K562 (cell line): ENCODE measurements around the gene PLCB1. TPM values are rescaled to one million over a fixed set of nuclear protein-coding genes. Genes with fewer than 3 reads are reported as not detected.

Source experiments
- ATAC-seq: fragments of 200-7000 bp; cut with Tn5 transposase; 3 replicates; pipeline ENCODE4 v1.9.1; 2020; ENCODE audit warnings: moderate library complexity
- BruUV-seq: library from RNA; stranded (reverse); fragments of 400-500 nt; replicated peaks from 2 replicates; lab custom pipeline; 2021; lab: Mats Ljungman, UMichigan
- CTCF ChIA-PET: fragments of 300-600 bp; formaldehyde crosslinking; extraction: SDS; loops from one replicate; lab custom pipeline; 2021; ENCODE audit warnings: low intra/inter-chr PET ratio; lab: Yijun Ruan, JAX
- POLR2A ChIA-PET: fragments of 300-600, 350-650 bp; sonication (Branson Sonifier 250); formaldehyde crosslinking; extraction: SDS; loops from one replicate; lab custom pipeline; 2021; ENCODE audit warnings: antibody characterized with exemption, inconsistent platforms; lab: Yijun Ruan, JAX
- DNase-seq, 4 experiments: peaks; one replicate each; pipeline versions ENCODE4 v3.0.0 to v3.0.0-alpha.2; 2011 to 2018; ENCODE audit warnings: low spot score in 3 of 4, mixed read lengths in 3 of 4; ENCODE audit errors: extremely low read depth in 1 of 4
- FAIRE-seq: peaks from 2 replicates; lab custom pipeline; 2011; peaks lifted over from hg19 to GRCh38; lab: Jason Lieb, UNC
- H2AFZ ChIP-seq: 2 replicates; pipeline ENCODE4 v1.6.0; 2011; ENCODE audit warnings: low read depth, low read length, control low read depth, inconsistent platforms
- H3K27ac ChIP-seq: fragments of 200-600 bp; 3 replicates; pipeline ENCODE4 v1.8.0; 2011; ENCODE audit warnings: low read depth, mild to moderate bottlenecking, control low read depth, inconsistent platforms, low read length, moderate library complexity, mixed read lengths; ENCODE audit errors: extremely low read depth
- H3K27me3 ChIP-seq, 2 experiments: fragments of 300-600 bp in 1 of 2; 2 replicates in 1 of 2; 3 replicates in 1 of 2; pipeline versions ENCODE4 v1.6.0 to v1.8.0; 2011; ENCODE audit warnings: inconsistent platforms in 2 of 2, low read length in 2 of 2, mild to moderate bottlenecking in 1 of 2, mixed read lengths in 1 of 2, moderate library complexity in 1 of 2; ENCODE audit not compliant: control insufficient read depth in 2 of 2, insufficient read depth in 2 of 2
- H3K36me3 ChIP-seq: fragments of 300-600 bp; 3 replicates; pipeline ENCODE4 v1.8.0; 2011; ENCODE audit warnings: mild to moderate bottlenecking, low read length, inconsistent platforms; ENCODE audit not compliant: control insufficient read depth, insufficient read depth
- H3K4me1 ChIP-seq, 2 experiments: fragments of 200-600 bp in 1 of 2; replicated peaks in 1 of 2; 2 replicates in 1 of 2; 3 replicates in 1 of 2; pipeline versions ENCODE4 v1.5.1 to v1.8.0; 2011; ENCODE audit warnings: inconsistent platforms in 2 of 2, low read length in 2 of 2, mild to moderate bottlenecking in 1 of 2, mixed read lengths in 1 of 2, moderate library complexity in 1 of 2; ENCODE audit not compliant: control insufficient read depth in 2 of 2, insufficient read depth in 2 of 2
- H3K4me2 ChIP-seq: 2 replicates; pipeline ENCODE4 v1.6.1; 2011; ENCODE audit warnings: low read length, control low read depth, inconsistent platforms, mixed read lengths; ENCODE audit not compliant: insufficient read depth
- H3K4me3 ChIP-seq: fragments of 200-600 bp; sonication (generic), shearing (Covaris generic); 2 replicates; pipeline ENCODE4 v1.5.1; 2016; ENCODE audit warnings: control low read depth, inconsistent platforms
- H3K79me2 ChIP-seq: fragments of 200-600 bp; 3 replicates; pipeline ENCODE4 v1.8.0; 2011; ENCODE audit warnings: low read length, inconsistent platforms; ENCODE audit not compliant: control insufficient read depth, insufficient read depth
- H3K9ac ChIP-seq, 2 experiments: 2 replicates each; pipeline versions ENCODE4 v1.6.0 to v1.6.1; 2011; ENCODE audit warnings: low read depth in 2 of 2, low read length in 2 of 2, control low read depth in 1 of 2, inconsistent platforms in 1 of 2, mild to moderate bottlenecking in 1 of 2, mixed read lengths in 1 of 2; ENCODE audit not compliant: insufficient read depth in 1 of 2
- H3K9me1 ChIP-seq: one replicate; pipeline ENCODE4 v1.6.0; 2011; ENCODE audit warnings: inconsistent platforms, mild to moderate bottlenecking, low read length, moderate library complexity; ENCODE audit not compliant: control insufficient read depth, insufficient read depth
- H3K9me3 ChIP-seq: replicated peaks from 2 replicates; pipeline ENCODE4 v1.5.1; 2011; ENCODE audit warnings: low read depth, low read length, inconsistent platforms; ENCODE audit not compliant: control insufficient read depth, insufficient read depth
- H4K20me1 ChIP-seq: replicated peaks from 2 replicates; pipeline ENCODE4 v1.6.1; 2011; ENCODE audit warnings: low read length, inconsistent platforms, mixed read lengths; ENCODE audit not compliant: control insufficient read depth, insufficient read depth
- TSC22D4 ChIP-seq: fragments of 450-650 bp; IDR thresholded peaks from 2 replicates; pipeline ENCODE4 v1.6.1; 2016; ENCODE audit warnings: missing genetic modification characterization, missing biosample characterization, control low read depth
- WGBS: fragments of 100-300 bp; shearing (Covaris generic); methylation state at CpG from one replicate; pipeline ENCODE4 v1.1.6; 2016; ENCODE audit warnings: low coverage, mixed read lengths; ENCODE audit not compliant: insufficient coverage; ENCODE audit errors: missing lambda C conversion rate; 5-methylcytosine and 5-hydroxymethylcytosine counted together
- in situ Hi-C: fragments of 300-500 bp; cut with MboI; formaldehyde crosslinking; loops from 4 replicates; pipeline ENCODE4 v1.15.0; 2018; ENCODE audit warnings: inconsistent platforms, mixed read lengths
- intact Hi-C: fragments of 100-400 bp; cut with micrococcal nuclease; formaldehyde crosslinking; loops from 2 replicates; pipeline ENCODE4 v1.14.2; 2022
- polyA plus RNA-seq, 8 experiments: library from polyadenylated mRNA; depleted of rRNA in 4 of 8; stranded (reverse) in 5 of 8; unstranded in 3 of 8; fragments of >200 nt; fragmentation: Nextera tagmentation in 2 of 8; fragmentation: Illumina TruSeq in 1 of 8; extraction: Ambion mirVana in 2 of 8; extraction: Trizol in 1 of 8; gene quantifications; 2 replicates each; pipeline versions ENCODE4 v1.2.1 to v1.2.3, GENCODE V29; 2011 to 2014; ENCODE audit warnings: inconsistent platforms in 1 of 8, missing spikeins in 1 of 8
- total RNA-seq, 7 experiments: library from RNA; depleted of rRNA in 6 of 7; stranded (reverse); fragments of >200 nt in 6 of 7; fragmentation: Illumina TruSeq in 2 of 7; extraction: Trizol in 2 of 7; gene quantifications; 2 replicates each; pipeline versions ENCODE4 v1.2.1 to v1.2.3, GENCODE V29; 2011 to 2021; ENCODE audit warnings: low replicate concordance in 1 of 7
- TF ChIP-seq, protein P1 (sequence below): fragments of 450-650 bp; conservative IDR thresholded peaks from 2 replicates; pipeline ENCODE4 v1.6.1; 2016; ENCODE audit warnings: missing genetic modification characterization, low read depth, mild to moderate bottlenecking, control low read depth, missing compliant biosample characterization

Gene PLCB1
- total and polyA plus RNA-seq, 9 of the 15 experiments (the other 6 are each of a cell fraction or from before 2014, with no cell fraction given), result 0.34 to 3.1 (median 1.3) TPM

DNA sequence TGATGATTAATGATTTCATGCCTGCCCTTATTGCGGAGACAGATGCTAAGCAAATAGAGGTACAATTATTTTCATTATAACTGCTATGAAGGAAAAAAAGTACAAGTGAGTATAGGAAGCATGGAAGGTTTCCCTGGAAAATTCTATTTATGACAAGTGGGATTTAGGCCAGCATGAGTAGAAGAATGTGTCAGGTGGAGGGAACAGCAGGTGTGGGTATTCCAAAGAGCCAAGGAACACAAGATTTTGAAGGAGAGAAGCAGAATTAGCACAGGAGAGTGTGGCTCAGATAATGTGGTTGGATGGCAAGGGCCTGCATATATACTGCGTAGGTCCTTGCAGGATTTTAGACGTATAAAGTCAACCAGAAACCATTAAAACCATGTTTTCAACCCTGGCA is 11.4 kb downstream of the PLCB1 start:
- POLR2A ChIA-PET, result no interaction called here
- intact Hi-C loops (no loop called here), in situ Hi-C loops (no loop called here)
- 7% methylated on average over 3 of the region's 3 CpGs for WGBS
- no peaks in the 10 kb centered on the region; a peak in 1 of 5 replicates for H3K4me1 ChIP-seq
- no peak overlapping the region for H3K4me3 ChIP-seq
- no peak overlapping the region for H2AFZ ChIP-seq
- H3K9me1 ChIP-seq, result no peaks in the 10 kb centered on the region
- no peak for ATAC-seq
- no peaks in the 10 kb centered on the region for H3K79me2 ChIP-seq
- BruUV-seq, result no TSS peak
- no peaks in the 10 kb centered on the region for H3K36me3 ChIP-seq
- no peaks in the 10 kb centered on the region for H4K20me1 ChIP-seq
- TF ChIP-seq TSC22D4 (tag), result no peak
- TF ChIP-seq, protein P1, sequence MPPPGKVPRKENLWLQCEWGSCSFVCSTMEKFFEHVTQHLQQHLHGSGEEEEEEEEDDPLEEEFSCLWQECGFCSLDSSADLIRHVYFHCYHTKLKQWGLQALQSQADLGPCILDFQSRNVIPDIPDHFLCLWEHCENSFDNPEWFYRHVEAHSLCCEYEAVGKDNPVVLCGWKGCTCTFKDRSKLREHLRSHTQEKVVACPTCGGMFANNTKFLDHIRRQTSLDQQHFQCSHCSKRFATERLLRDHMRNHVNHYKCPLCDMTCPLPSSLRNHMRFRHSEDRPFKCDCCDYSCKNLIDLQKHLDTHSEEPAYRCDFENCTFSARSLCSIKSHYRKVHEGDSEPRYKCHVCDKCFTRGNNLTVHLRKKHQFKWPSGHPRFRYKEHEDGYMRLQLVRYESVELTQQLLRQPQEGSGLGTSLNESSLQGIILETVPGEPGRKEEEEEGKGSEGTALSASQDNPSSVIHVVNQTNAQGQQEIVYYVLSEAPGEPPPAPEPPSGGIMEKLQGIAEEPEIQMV (tag), result no peak
- no peak overlapping the region for H3K4me2 ChIP-seq
- H3K9ac ChIP-seq, result no peak overlapping the region
- no peaks in the 10 kb centered on the region for H3K9me3 ChIP-seq
- DNase-seq, result no peak
- no peak overlapping the region for H3K27ac ChIP-seq
- FAIRE-seq, result no peak
- CTCF ChIA-PET, result no interaction called here
- H3K27me3 ChIP-seq, result no peaks in the 10 kb centered on the region
